HCT116 (cell line): ENCODE measurements around the gene APBB2. TPM values are rescaled to one million over a fixed set of nuclear protein-coding genes. Genes with fewer than 3 reads are reported as not detected.

Source experiments
- ATAC-seq: fragments of 200-7000 bp; cut with Tn5 transposase; 2 replicates; pipeline ENCODE4 v1.9.1; 2020; ENCODE audit warnings: mild to moderate bottlenecking, moderate library complexity
- BruUV-seq: library from RNA; stranded (reverse); fragments of 400-500 nt; replicated peaks from 2 replicates; lab custom pipeline; 2021; lab: Mats Ljungman, UMichigan
- CTCF ChIA-PET: fragments of 300-600 bp; sonication (Branson Sonifier 250); formaldehyde crosslinking; loops from one replicate; lab custom pipeline; 2021; ENCODE audit warnings: antibody characterized with exemption; lab: Charles Lee
- POLR2A ChIA-PET: fragments of 300-600, 350-600 bp; sonication (Branson Sonifier 250); formaldehyde crosslinking; loops from one replicate; lab custom pipeline; 2021; ENCODE audit warnings: antibody characterized with exemption; lab: Charles Lee
- RAD21 ChIA-PET, 2 experiments: fragments of 300-600 bp; sonication (Branson Sonifier 250); formaldehyde crosslinking; loops; one replicate each; lab custom pipeline; 2023; ENCODE audit warnings: low total read pairs in 2 of 2; ENCODE audit not compliant: uncharacterized antibody in 2 of 2, unreplicated experiment in 2 of 2, low non-redundant PET in 1 of 2; lab: Charles Lee
- DNase-seq: peaks from one replicate; pipeline ENCODE4 v3.0.0-alpha.2; 2010; ENCODE audit warnings: low read depth, low spot score
- H2AFZ ChIP-seq: fragments of 200-600 bp; shearing (Covaris generic), sonication (generic); 2 replicates; pipeline ENCODE4 v1.6.1; 2017; ENCODE audit warnings: low read depth, mixed run types, mixed read lengths, antibody characterized with exemption, low read length; ENCODE audit not compliant: poor library complexity, severe bottlenecking
- H3K27ac ChIP-seq: 2 replicates; pipeline ENCODE4 v1.5.1; 2012; ENCODE audit warnings: low read depth, low read length
- H3K27me3 ChIP-seq: fragments of 200-600 bp; sonication (generic); 2 replicates; pipeline ENCODE4 v1.6.1; 2016; ENCODE audit warnings: mixed run types, low read length, mixed read lengths; ENCODE audit not compliant: insufficient read depth
- H3K36me3 ChIP-seq, 2 experiments: fragments of 200-500 bp in 1 of 2; fragments of 200-600 bp in 1 of 2; sonication (Bioruptor generic) in 1 of 2; sonication (generic) in 1 of 2; 2 replicates each; pipeline versions ENCODE4 v1.5.1 to v1.6.1; 2014 to 2016; ENCODE audit warnings: low read length in 2 of 2, inconsistent platforms in 1 of 2, mixed read lengths in 1 of 2, mixed run types in 1 of 2; ENCODE audit not compliant: insufficient read depth in 2 of 2, control insufficient read depth in 1 of 2
- H3K4me1 ChIP-seq, 2 experiments: fragments of 200-600 bp in 1 of 2; sonication (generic) in 1 of 2; 2 replicates each; pipeline versions ENCODE4 v1.5.1 to v1.6.1; 2012 to 2017; ENCODE audit warnings: low read length in 2 of 2, inconsistent platforms in 1 of 2, mild to moderate bottlenecking in 1 of 2, mixed read lengths in 1 of 2, mixed run types in 1 of 2, moderate library complexity in 1 of 2; ENCODE audit not compliant: insufficient read depth in 2 of 2, control insufficient read depth in 1 of 2
- H3K4me2 ChIP-seq: fragments of 200-600 bp; sonication (generic); 2 replicates; pipeline ENCODE4 v1.6.1; 2017; ENCODE audit warnings: mixed run types, low read length, mixed read lengths
- H3K4me3 ChIP-seq, 2 experiments: fragments of 200-600 bp in 1 of 2; sonication (generic) in 1 of 2; replicated peaks in 1 of 2; 2 replicates each; pipeline ENCODE4 v1.5.1; 2011 to 2016; ENCODE audit warnings: low read length in 2 of 2, control low read depth in 1 of 2, low read depth in 1 of 2, mild to moderate bottlenecking in 1 of 2, mixed read lengths in 1 of 2, mixed run types in 1 of 2
- H3K79me2 ChIP-seq: fragments of 200-600 bp; sonication (generic); 2 replicates; pipeline ENCODE4 v1.6.1; 2017; ENCODE audit warnings: mild to moderate bottlenecking, mixed run types, low read length, moderate library complexity, mixed read lengths; ENCODE audit not compliant: insufficient read depth
- H3K9ac ChIP-seq: fragments of 200-600 bp; sonication (generic); 2 replicates; pipeline ENCODE4 v1.6.1; 2016; ENCODE audit warnings: low read length, mixed read lengths
- H3K9me2 ChIP-seq: fragments of 200-600 bp; sonication (generic), shearing (Covaris generic); 2 replicates; pipeline ENCODE4 v1.6.1; 2017; ENCODE audit warnings: mixed run types, mild to moderate bottlenecking, moderate library complexity; ENCODE audit not compliant: insufficient read depth
- H3K9me3 ChIP-seq, 2 experiments: fragments of 200-500 bp in 1 of 2; fragments of 200-600 bp in 1 of 2; sonication (Bioruptor generic) in 1 of 2; sonication (generic) in 1 of 2; 2 replicates each; pipeline ENCODE4 v1.6.1; 2014 to 2017; ENCODE audit warnings: low read length in 2 of 2, mixed read lengths in 2 of 2, inconsistent platforms in 1 of 2, low read depth in 1 of 2, mild to moderate bottlenecking in 1 of 2, mixed run types in 1 of 2, moderate library complexity in 1 of 2; ENCODE audit not compliant: control insufficient read depth in 1 of 2, insufficient read depth in 1 of 2
- H4K20me1 ChIP-seq: fragments of 200-600 bp; sonication (generic), shearing (Covaris generic); 2 replicates; pipeline ENCODE4 v1.6.1; 2017; ENCODE audit warnings: mixed run types, mild to moderate bottlenecking, moderate library complexity; ENCODE audit not compliant: insufficient read depth
- ATF3 ChIP-seq: IDR thresholded peaks from 2 replicates; pipeline ENCODE4 v1.6.1; 2012
- CEBPB ChIP-seq: IDR thresholded peaks from 2 replicates; pipeline ENCODE4 v1.6.1; 2012; ENCODE audit warnings: low read depth
- CTCF ChIP-seq, 3 experiments: fragments of 200-600 bp in 1 of 3; sonication (generic) in 1 of 3; IDR thresholded peaks in 2 of 3; conservative IDR thresholded peaks in 1 of 3; 2 replicates each; pipeline ENCODE4 v1.5.1; 2012 to 2017; ENCODE audit warnings: low read depth in 2 of 3, low read length in 2 of 3, antibody characterized with exemption in 1 of 3, borderline replicate concordance in 1 of 3, control low read depth in 1 of 3, mild to moderate bottlenecking in 1 of 3, mixed read lengths in 1 of 3, mixed run types in 1 of 3, moderate library complexity in 1 of 3; ENCODE audit not compliant: insufficient read depth in 1 of 3
- EZH2phosphoT487 ChIP-seq: fragments of 200-600 bp; IDR thresholded peaks from 2 replicates; pipeline ENCODE4 v1.6.1; 2018; ENCODE audit warnings: antibody characterized with exemption, borderline replicate concordance
- FOSL1 ChIP-seq: IDR thresholded peaks from 2 replicates; pipeline ENCODE4 v1.6.1; 2012; ENCODE audit warnings: low read depth
- POLR2A ChIP-seq: IDR thresholded peaks from 2 replicates; pipeline ENCODE4 v1.7.0; 2011; ENCODE audit warnings: borderline replicate concordance; ENCODE audit not compliant: insufficient read depth, insufficient read length; ENCODE audit errors: extremely low read depth
- TCF7L2 ChIP-seq: IDR thresholded peaks from 2 replicates; pipeline ENCODE4 v1.7.0; 2011; ENCODE audit warnings: borderline replicate concordance, inconsistent platforms; ENCODE audit not compliant: insufficient read depth, insufficient read length; ENCODE audit errors: extremely low read depth
- YY1 ChIP-seq: IDR thresholded peaks from 2 replicates; pipeline ENCODE4 v1.6.1; 2011; ENCODE audit warnings: low read length, low read depth, moderate library complexity, mild to moderate bottlenecking; ENCODE audit not compliant: insufficient replicate concordance; ENCODE audit errors: extremely low read depth
- intact Hi-C: fragments of 100-400 bp; cut with micrococcal nuclease; formaldehyde crosslinking; loops from 2 replicates; pipeline ENCODE4 v1.10.0; 2022
- total RNA-seq: library from RNA; stranded (reverse); gene quantifications from one replicate; pipeline ENCODE4 v1.2.1, GENCODE V29; 2021; ENCODE audit not compliant: unreplicated experiment
- TF ChIP-seq, protein P1 (sequence below): IDR thresholded peaks from 2 replicates; pipeline ENCODE4 v1.6.1; 2012

The APBB2 gene
- total RNA-seq, 1 experiment from 2014 or later: 72.5 TPM

- no peak overlapping the region for H3K9ac ChIP-seq
- no peak overlapping the region for H3K27ac ChIP-seq
- H4K20me1 ChIP-seq: no peaks in the 10 kb centered on the region
- H2AFZ ChIP-seq: no peak overlapping the region
- no peaks in the 10 kb centered on the region for H3K36me3 ChIP-seq
- no peaks in the 10 kb centered on the region for H3K9me3 ChIP-seq
- no peak for DNase-seq
- intact Hi-C loops: no loop called here
- ATAC-seq: no peak
- H3K4me2 ChIP-seq: no peak overlapping the region
- TF ChIP-seq, protein P1, sequence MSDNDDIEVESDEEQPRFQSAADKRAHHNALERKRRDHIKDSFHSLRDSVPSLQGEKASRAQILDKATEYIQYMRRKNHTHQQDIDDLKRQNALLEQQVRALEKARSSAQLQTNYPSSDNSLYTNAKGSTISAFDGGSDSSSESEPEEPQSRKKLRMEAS: no peak
- TF ChIP-seq YY1: no peak
- TF ChIP-seq CEBPB: no peak
- no peak for TF ChIP-seq CTCF (IDR thresholded peaks at IDR 0.05 in 2 of 3, conservative IDR thresholded peaks at IDR 0.05 in 1 of 3; ENCODE audit: borderline replicate concordance in 1 of 3, insufficient read depth in 1 of 3, low read depth in 2 of 3, low read length in 2 of 3)
- TF ChIP-seq FOSL1: no peak
- TF ChIP-seq EZH2phosphoT487: no peak
- TF ChIP-seq TCF7L2: no peak
- TF ChIP-seq POLR2A: no peak
- TF ChIP-seq ATF3: no peak
- no peaks in the 10 kb centered on the region for H3K9me2 ChIP-seq
- ChIA-PET RAD21 (no interaction called here), CTCF (no interaction called here), POLR2A (no interaction called here)
- H3K27me3 ChIP-seq: no peaks in the 10 kb centered on the region
- H3K4me3 ChIP-seq: no peak overlapping the region
- peaks cover 0 to 6% of the 10 kb centered on the region in 2 experiments; a peak in 1 of 4 replicates for H3K4me1 ChIP-seq
- H3K79me2 ChIP-seq: peaks cover 66% of the 10 kb centered on the region
- BruUV-seq: no TSS peak
Observed at GRCh38 chr4:41103657-41104056, 110.7 kb downstream of the APBB2 start.
